ENCODE data around the gene PAX5. TPM values are rescaled to one million over a fixed set of nuclear protein-coding genes. Genes with fewer than 3 reads are reported as not detected.

Gene PAX5
- total RNA-seq, result not detected in 2 replicates

DNA sequence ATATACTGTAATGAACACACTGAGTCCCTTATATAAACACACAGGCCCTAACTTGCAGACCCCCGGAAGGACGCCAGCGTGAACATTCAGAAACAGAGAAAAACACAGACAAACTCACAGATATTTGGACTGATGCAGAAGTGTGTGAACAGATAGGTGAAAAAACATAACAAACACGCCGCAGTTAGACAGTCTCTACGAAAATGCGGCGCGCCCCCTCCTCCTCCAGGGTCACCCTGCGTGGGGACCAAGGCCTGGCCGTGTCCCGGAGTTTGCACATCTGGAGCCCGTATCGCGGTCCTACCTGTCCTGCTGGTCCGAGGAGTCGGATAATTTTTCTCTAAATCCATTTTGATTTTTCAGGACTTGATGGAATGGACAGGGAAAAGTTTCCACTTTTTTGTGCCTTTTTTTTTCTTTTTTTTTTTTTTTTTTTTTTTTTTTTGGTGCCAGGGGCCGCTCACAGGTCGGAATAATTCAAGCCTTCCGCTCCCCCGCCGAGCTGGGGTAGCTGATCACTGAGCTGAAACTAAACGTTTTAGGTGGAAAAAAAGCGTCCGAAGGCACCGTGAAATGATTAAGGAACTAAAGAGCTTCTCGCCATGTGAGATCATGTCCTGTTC lies at the start of gene PAX5:
PAX5 (minus strand) TSS at position 587 of the 623 bp plus-strand sequence; CDS start at position 350, 237 bp downstream.

Other genes starting within 250 kb of the PAX5 start
- 4.9 and 10.5 TPM in 2 replicates for gene ZCCHC7, start 86.3 kb upstream of the PAX5 start, total RNA-seq

All from mammary microvascular endothelial cell (primary cell).